HG02870 (cell line): ENCODE measurements around the gene MGAT4A.
A peak's percentile ranks its signal among the peaks of the same experiment; 100 is the strongest.

ENCODE experiments used
- ATAC-seq: cut with Tn5 transposase; IDR thresholded peaks from one replicate; pipeline ENCODE4 v1.9.1; 2021; ENCODE audit warnings: mild to moderate bottlenecking, moderate library complexity; ENCODE audit not compliant: unreplicated experiment

Gene MGAT4A

GRCh38 chr2:98731041-98731893 is at the start of gene MGAT4A:
TSS of gene MGAT4A (minus strand) at chr2:98731132. CDS start at chr2:98726332, 4,800 bp downstream.
- peak; percentile 68 for ATAC-seq

GRCh38 chr2:98778741-98779483 is 48.0 kb upstream of the MGAT4A start:
- no peak for ATAC-seq

DNA sequence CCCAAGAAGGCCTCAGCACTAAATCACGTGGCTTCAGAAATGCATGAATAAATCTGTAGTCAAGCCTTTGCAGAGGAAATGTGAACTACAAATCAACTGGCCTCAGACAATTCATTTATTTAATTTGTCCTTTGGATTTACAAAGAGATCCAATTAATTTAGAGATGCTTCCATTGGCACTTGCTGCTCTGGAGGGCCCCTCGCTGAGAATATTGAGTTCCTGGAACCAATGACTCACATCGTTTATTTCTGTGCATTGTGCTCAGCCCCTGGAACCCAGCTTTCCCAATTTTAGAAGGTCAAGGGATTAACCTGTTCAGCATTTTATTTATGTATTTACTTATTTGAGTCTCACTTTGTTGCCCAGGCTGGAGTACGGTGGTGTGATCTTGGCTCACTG is 47.2 kb upstream of the MGAT4A start:
- ATAC-seq, result no peak

DNA sequence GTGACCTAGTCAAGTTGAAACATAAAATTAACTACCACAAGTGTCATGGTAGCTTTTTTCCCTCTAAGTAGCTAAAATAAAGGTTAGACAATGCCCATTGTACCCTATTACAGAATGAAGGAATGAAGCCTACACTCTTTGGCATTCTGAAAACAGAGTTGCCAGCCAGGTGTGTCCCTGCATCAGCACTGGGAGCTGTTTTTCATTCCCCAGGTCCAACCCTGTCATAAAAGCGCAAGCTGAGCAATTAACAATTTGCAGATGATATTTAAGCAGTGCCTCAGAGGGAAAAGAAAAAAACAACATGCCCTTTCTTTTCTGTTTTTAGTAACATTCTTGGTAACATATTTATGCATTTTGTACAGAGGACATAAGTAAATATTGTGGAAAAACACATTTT is 46.8 kb upstream of the MGAT4A start:
- ATAC-seq, result no peak

GRCh38 chr2:98777076-98777475 is 46.1 kb upstream of the MGAT4A start:
- no peak for ATAC-seq

GRCh38 chr2:98776136-98776535 is 45.2 kb upstream of the MGAT4A start:
- ATAC-seq, result no peak

DNA sequence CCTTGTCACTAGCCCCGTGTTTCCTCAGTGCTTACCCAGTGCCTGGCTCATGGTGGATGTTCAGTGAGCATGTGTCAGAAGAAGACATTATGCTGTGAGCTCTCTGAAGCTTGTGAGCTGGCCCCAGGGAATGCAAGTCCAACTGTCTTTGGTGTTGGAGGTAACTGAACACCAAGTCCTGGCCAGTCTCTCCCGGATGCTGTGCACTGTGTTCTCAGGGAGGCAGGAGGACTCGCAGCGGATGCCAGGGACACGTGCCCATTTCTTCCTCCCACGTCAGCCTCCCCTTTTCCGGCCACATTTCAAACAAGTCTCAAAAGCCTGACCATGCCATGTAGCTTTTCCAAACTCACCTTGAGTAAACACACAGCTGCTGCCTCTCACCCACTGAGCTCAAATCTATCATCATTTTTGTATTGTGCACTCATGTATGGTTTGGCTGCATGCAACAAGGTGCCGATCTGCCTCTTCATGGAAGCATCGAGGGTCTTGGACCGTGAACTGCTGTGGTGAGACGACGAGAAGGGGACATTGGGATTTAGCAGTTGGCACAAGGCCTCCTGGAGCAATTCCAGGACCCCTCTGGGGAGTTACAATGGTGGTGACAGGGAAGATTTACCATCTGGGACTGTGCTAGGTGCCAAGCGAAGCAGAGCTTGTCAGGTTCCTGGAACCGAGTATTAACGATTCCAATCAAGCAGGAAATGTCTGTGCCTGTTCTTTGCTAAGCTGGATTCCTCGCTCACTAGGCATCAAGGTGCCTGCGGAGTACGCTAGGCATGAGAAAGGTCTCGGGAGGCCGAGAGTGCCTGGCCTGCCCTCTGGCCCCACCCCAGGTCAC is 44.4 kb upstream of the MGAT4A start:
- no peak for ATAC-seq

- no peak for ATAC-seq
Observed at GRCh38 chr2:98773907-98774306, 43.0 kb upstream of the MGAT4A start.

DNA sequence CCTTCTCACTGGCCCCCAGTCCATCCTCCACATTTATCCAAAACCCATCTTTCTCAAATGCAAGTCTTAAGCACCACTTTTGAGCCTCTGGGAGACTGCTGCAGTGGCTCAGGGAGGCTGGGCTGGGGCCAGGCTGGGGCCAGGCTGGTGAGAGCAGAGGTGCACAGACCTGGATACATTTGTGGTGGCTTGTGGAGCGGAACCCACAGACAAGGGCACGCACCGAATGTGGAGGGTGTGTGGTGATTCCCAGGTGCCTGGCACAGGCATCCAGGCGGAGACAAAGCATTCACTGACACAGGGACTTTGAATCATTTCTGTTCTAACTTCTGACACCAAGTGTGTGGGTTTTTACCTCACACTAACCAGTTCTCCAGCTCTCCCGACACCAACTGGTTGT is 42.2 kb upstream of the MGAT4A start:
- no peak for ATAC-seq

GRCh38 chr2:98772536-98772935 is 41.6 kb upstream of the MGAT4A start:
- no peak for ATAC-seq

DNA sequence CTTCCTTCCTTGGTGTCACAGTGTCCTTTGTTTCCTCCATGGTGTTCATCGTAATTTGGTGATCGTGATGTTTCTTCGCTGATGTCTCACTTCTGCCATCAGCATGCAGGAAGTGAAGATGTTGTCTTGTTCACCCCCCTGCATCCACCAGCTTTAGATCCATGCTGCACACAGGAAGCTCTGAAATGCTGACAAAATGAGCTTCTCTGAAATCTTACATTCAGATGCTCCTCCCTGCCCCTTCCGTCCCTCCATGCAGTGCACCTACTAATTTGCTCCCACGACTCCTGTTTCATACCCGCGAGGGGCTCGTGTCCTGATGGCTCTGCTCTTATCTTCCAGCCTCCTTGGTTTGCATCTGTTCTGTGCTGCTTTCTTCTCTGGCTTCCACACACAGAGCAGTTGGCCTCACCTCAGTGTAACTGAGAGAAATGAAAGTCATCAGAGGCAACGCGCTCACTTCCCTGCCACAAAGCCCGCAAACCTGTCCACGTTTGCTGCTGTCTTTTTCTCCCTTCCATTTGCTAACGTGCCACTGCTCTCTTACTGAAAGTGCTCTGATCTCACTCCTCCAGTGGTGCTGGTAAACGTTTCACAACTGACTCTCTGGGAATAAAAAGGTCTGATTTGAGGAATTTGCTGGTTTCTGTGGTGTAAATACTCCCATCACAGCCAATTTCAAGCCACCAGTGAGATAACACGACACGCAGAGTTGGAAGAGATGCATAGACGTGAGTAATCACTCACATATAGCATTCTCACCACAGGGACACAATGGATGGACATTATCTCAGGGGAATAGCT is 41.0 kb upstream of the MGAT4A start:
- ATAC-seq, result no peak

GRCh38 chr2:98771264-98771663 is 40.3 kb upstream of the MGAT4A start:
- no peak for ATAC-seq

- no peak for ATAC-seq
Observed at GRCh38 chr2:98769784-98770183, 38.9 kb upstream of the MGAT4A start.

DNA sequence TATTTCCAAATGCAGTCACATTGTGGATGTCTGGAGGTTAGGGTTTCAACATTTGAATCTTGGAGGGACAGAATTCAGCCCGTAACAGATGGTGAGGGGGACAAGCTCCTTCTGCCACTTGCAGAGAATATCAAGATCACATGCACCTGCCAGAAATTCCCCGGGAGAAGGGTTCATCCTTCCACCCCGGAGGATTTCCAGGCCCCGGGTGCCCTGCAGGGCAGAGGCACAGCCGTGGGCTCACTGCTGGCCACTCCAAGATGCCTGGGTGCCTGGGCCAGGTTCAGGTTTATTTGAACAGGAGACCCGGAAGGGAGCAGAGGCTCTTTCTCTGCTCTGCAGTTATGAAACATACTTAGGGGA is 38.2 kb upstream of the MGAT4A start:
- ATAC-seq, result no peak

GRCh38 chr2:98768384-98769113 is 37.6 kb upstream of the MGAT4A start:
- ATAC-seq, result no peak

GRCh38 chr2:98764499-98764898 is 33.6 kb upstream of the MGAT4A start:
- no peak for ATAC-seq

DNA sequence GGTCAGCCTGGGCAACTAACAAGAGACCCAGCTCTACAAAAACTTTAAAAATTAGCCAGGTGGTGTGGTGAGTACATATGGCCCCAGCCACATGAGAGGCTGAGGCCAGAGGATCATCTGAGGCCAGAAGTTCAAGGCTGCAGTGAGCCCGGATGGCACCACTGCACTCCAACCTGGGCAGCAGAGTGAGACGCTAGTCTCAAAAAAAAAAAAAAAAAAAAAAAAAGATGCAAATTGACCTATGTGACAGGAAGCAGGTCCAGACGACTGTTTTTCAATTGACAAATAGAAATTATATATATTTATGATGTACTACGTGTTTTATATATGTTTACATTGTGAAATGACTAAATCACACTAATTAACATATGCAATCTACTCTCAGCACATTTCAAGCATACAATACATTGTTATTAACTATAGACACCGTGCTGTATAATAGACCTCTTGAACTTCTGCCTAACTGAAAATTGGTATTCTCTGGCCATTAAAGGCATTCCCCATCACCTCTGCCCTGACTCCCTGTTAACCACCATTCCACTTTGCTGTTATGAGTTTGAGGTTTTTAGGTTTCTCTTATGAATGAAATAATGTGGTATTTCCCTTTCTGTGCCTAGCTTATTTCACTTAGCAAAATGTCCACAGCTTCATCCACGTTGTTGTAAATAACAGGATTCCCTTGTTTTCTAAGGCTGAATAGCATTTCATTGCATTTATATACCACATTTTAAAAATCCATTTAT is 32.4 kb upstream of the MGAT4A start:
- no peak for ATAC-seq

- no peak for ATAC-seq
Observed at GRCh38 chr2:98761909-98762308, 31.0 kb upstream of the MGAT4A start.

GRCh38 chr2:98761267-98761781 is 30.4 kb upstream of the MGAT4A start:
- no peak for ATAC-seq
